HCT116 (cell line): ENCODE results near the gene DNM3. TPM values are rescaled to one million over a fixed set of nuclear protein-coding genes. Genes with fewer than 3 reads are reported as not detected.

ENCODE experiments used
- ATAC-seq: fragments of 200-7000 bp; cut with Tn5 transposase; 2 replicates; pipeline ENCODE4 v1.9.1; 2020; ENCODE audit warnings: mild to moderate bottlenecking, moderate library complexity
- BruUV-seq: library from RNA; stranded (reverse); fragments of 400-500 nt; replicated peaks from 2 replicates; lab custom pipeline; 2021; lab: Mats Ljungman, UMichigan
- CTCF ChIA-PET: fragments of 300-600 bp; sonication (Branson Sonifier 250); formaldehyde crosslinking; loops from one replicate; lab custom pipeline; 2021; ENCODE audit warnings: antibody characterized with exemption; lab: Charles Lee
- POLR2A ChIA-PET: fragments of 300-600, 350-600 bp; sonication (Branson Sonifier 250); formaldehyde crosslinking; loops from one replicate; lab custom pipeline; 2021; ENCODE audit warnings: antibody characterized with exemption; lab: Charles Lee
- RAD21 ChIA-PET, 2 experiments: fragments of 300-600 bp; sonication (Branson Sonifier 250); formaldehyde crosslinking; loops; one replicate each; lab custom pipeline; 2023; ENCODE audit warnings: low total read pairs in 2 of 2; ENCODE audit not compliant: uncharacterized antibody in 2 of 2, unreplicated experiment in 2 of 2, low non-redundant PET in 1 of 2; lab: Charles Lee
- DNase-seq: peaks from one replicate; pipeline ENCODE4 v3.0.0-alpha.2; 2010; ENCODE audit warnings: low read depth, low spot score
- H2AFZ ChIP-seq: fragments of 200-600 bp; shearing (Covaris generic), sonication (generic); 2 replicates; pipeline ENCODE4 v1.6.1; 2017; ENCODE audit warnings: low read depth, mixed run types, mixed read lengths, antibody characterized with exemption, low read length; ENCODE audit not compliant: poor library complexity, severe bottlenecking
- H3K27ac ChIP-seq: 2 replicates; pipeline ENCODE4 v1.5.1; 2012; ENCODE audit warnings: low read depth, low read length
- H3K27me3 ChIP-seq: fragments of 200-600 bp; sonication (generic); 2 replicates; pipeline ENCODE4 v1.6.1; 2016; ENCODE audit warnings: mixed run types, low read length, mixed read lengths; ENCODE audit not compliant: insufficient read depth
- H3K36me3 ChIP-seq, 2 experiments: fragments of 200-500 bp in 1 of 2; fragments of 200-600 bp in 1 of 2; sonication (Bioruptor generic) in 1 of 2; sonication (generic) in 1 of 2; 2 replicates each; pipeline versions ENCODE4 v1.5.1 to v1.6.1; 2014 to 2016; ENCODE audit warnings: low read length in 2 of 2, inconsistent platforms in 1 of 2, mixed read lengths in 1 of 2, mixed run types in 1 of 2; ENCODE audit not compliant: insufficient read depth in 2 of 2, control insufficient read depth in 1 of 2
- H3K4me1 ChIP-seq, 2 experiments: fragments of 200-600 bp in 1 of 2; sonication (generic) in 1 of 2; 2 replicates each; pipeline versions ENCODE4 v1.5.1 to v1.6.1; 2012 to 2017; ENCODE audit warnings: low read length in 2 of 2, inconsistent platforms in 1 of 2, mild to moderate bottlenecking in 1 of 2, mixed read lengths in 1 of 2, mixed run types in 1 of 2, moderate library complexity in 1 of 2; ENCODE audit not compliant: insufficient read depth in 2 of 2, control insufficient read depth in 1 of 2
- H3K4me2 ChIP-seq: fragments of 200-600 bp; sonication (generic); 2 replicates; pipeline ENCODE4 v1.6.1; 2017; ENCODE audit warnings: mixed run types, low read length, mixed read lengths
- H3K4me3 ChIP-seq, 2 experiments: fragments of 200-600 bp in 1 of 2; sonication (generic) in 1 of 2; replicated peaks in 1 of 2; 2 replicates each; pipeline ENCODE4 v1.5.1; 2011 to 2016; ENCODE audit warnings: low read length in 2 of 2, control low read depth in 1 of 2, low read depth in 1 of 2, mild to moderate bottlenecking in 1 of 2, mixed read lengths in 1 of 2, mixed run types in 1 of 2
- H3K79me2 ChIP-seq: fragments of 200-600 bp; sonication (generic); 2 replicates; pipeline ENCODE4 v1.6.1; 2017; ENCODE audit warnings: mild to moderate bottlenecking, mixed run types, low read length, moderate library complexity, mixed read lengths; ENCODE audit not compliant: insufficient read depth
- H3K9ac ChIP-seq: fragments of 200-600 bp; sonication (generic); 2 replicates; pipeline ENCODE4 v1.6.1; 2016; ENCODE audit warnings: low read length, mixed read lengths
- H3K9me2 ChIP-seq: fragments of 200-600 bp; sonication (generic), shearing (Covaris generic); 2 replicates; pipeline ENCODE4 v1.6.1; 2017; ENCODE audit warnings: mixed run types, mild to moderate bottlenecking, moderate library complexity; ENCODE audit not compliant: insufficient read depth
- H3K9me3 ChIP-seq, 2 experiments: fragments of 200-500 bp in 1 of 2; fragments of 200-600 bp in 1 of 2; sonication (Bioruptor generic) in 1 of 2; sonication (generic) in 1 of 2; 2 replicates each; pipeline ENCODE4 v1.6.1; 2014 to 2017; ENCODE audit warnings: low read length in 2 of 2, mixed read lengths in 2 of 2, inconsistent platforms in 1 of 2, low read depth in 1 of 2, mild to moderate bottlenecking in 1 of 2, mixed run types in 1 of 2, moderate library complexity in 1 of 2; ENCODE audit not compliant: control insufficient read depth in 1 of 2, insufficient read depth in 1 of 2
- H4K20me1 ChIP-seq: fragments of 200-600 bp; sonication (generic), shearing (Covaris generic); 2 replicates; pipeline ENCODE4 v1.6.1; 2017; ENCODE audit warnings: mixed run types, mild to moderate bottlenecking, moderate library complexity; ENCODE audit not compliant: insufficient read depth
- FOSL1 ChIP-seq: IDR thresholded peaks from 2 replicates; pipeline ENCODE4 v1.6.1; 2012; ENCODE audit warnings: low read depth
- JUND ChIP-seq: IDR thresholded peaks from 2 replicates; pipeline ENCODE4 v1.6.1; 2012
- REST ChIP-seq: IDR thresholded peaks from 2 replicates; pipeline ENCODE4 v1.6.1; 2012; ENCODE audit warnings: low read depth
- intact Hi-C: fragments of 100-400 bp; cut with micrococcal nuclease; formaldehyde crosslinking; loops from 2 replicates; pipeline ENCODE4 v1.10.0; 2022
- total RNA-seq: library from RNA; stranded (reverse); gene quantifications from one replicate; pipeline ENCODE4 v1.2.1, GENCODE V29; 2021; ENCODE audit not compliant: unreplicated experiment
- TF ChIP-seq, protein P1 (sequence below): IDR thresholded peaks from 2 replicates; pipeline ENCODE4 v1.6.1; 2012
- TF ChIP-seq, protein P2 (sequence below): IDR thresholded peaks from 2 replicates; pipeline ENCODE4 v1.6.1; 2011; ENCODE audit warnings: mild to moderate bottlenecking, low read length, moderate library complexity; ENCODE audit not compliant: insufficient replicate concordance; ENCODE audit errors: extremely low read depth
- TF ChIP-seq, protein P3 (sequence below), 3 experiments: fragments of 200-600 bp in 1 of 3; sonication (generic) in 1 of 3; IDR thresholded peaks in 2 of 3; conservative IDR thresholded peaks in 1 of 3; 2 replicates each; pipeline ENCODE4 v1.5.1; 2012 to 2017; ENCODE audit warnings: low read depth in 2 of 3, low read length in 2 of 3, antibody characterized with exemption in 1 of 3, borderline replicate concordance in 1 of 3, control low read depth in 1 of 3, mild to moderate bottlenecking in 1 of 3, mixed read lengths in 1 of 3, mixed run types in 1 of 3, moderate library complexity in 1 of 3; ENCODE audit not compliant: insufficient read depth in 1 of 3
- TF ChIP-seq, protein P4 (sequence below): IDR thresholded peaks from 2 replicates; pipeline ENCODE4 v1.6.1; 2012

Gene DNM3
- total RNA-seq, 1 experiment from 2014 or later: 3.1 TPM

DNA sequence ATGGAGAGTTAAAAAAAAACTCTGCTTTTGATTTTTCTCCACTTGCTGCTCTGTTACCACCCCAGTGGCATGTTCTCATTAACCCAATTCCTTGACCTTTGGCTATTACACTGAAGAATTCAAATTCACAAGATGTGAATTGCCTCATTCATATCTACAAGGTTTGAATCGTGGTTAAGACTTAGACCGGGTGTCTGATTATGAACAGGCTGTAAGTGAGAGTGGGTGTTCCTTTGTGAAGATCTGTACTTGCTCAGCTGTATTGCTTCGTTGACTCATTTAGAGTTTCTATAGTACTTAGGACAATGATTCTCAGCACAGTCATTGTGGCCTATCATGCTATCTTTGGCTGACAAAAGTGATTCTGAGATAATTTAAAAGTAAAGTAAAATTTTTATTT, 36.4 kb downstream of the DNM3 start:
- no peaks in the 10 kb centered on the region for H3K27me3 ChIP-seq
- CTCF ChIA-PET: no interaction called here
- no peak overlapping the region for H3K27ac ChIP-seq
- no peak overlapping the region for H3K4me2 ChIP-seq
- no peaks in the 10 kb centered on the region for H4K20me1 ChIP-seq
- H3K9me2 ChIP-seq: no peaks in the 10 kb centered on the region
- TF ChIP-seq, protein P1, sequence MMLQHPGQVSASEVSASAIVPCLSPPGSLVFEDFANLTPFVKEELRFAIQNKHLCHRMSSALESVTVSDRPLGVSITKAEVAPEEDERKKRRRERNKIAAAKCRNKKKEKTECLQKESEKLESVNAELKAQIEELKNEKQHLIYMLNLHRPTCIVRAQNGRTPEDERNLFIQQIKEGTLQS: no peak
- TF ChIP-seq, protein P2, sequence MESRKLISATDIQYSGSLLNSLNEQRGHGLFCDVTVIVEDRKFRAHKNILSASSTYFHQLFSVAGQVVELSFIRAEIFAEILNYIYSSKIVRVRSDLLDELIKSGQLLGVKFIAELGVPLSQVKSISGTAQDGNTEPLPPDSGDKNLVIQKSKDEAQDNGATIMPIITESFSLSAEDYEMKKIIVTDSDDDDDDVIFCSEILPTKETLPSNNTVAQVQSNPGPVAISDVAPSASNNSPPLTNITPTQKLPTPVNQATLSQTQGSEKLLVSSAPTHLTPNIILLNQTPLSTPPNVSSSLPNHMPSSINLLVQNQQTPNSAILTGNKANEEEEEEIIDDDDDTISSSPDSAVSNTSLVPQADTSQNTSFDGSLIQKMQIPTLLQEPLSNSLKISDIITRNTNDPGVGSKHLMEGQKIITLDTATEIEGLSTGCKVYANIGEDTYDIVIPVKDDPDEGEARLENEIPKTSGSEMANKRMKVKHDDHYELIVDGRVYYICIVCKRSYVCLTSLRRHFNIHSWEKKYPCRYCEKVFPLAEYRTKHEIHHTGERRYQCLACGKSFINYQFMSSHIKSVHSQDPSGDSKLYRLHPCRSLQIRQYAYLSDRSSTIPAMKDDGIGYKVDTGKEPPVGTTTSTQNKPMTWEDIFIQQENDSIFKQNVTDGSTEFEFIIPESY: no peak
- TF ChIP-seq FOSL1: no peak
- TF ChIP-seq, protein P3, sequence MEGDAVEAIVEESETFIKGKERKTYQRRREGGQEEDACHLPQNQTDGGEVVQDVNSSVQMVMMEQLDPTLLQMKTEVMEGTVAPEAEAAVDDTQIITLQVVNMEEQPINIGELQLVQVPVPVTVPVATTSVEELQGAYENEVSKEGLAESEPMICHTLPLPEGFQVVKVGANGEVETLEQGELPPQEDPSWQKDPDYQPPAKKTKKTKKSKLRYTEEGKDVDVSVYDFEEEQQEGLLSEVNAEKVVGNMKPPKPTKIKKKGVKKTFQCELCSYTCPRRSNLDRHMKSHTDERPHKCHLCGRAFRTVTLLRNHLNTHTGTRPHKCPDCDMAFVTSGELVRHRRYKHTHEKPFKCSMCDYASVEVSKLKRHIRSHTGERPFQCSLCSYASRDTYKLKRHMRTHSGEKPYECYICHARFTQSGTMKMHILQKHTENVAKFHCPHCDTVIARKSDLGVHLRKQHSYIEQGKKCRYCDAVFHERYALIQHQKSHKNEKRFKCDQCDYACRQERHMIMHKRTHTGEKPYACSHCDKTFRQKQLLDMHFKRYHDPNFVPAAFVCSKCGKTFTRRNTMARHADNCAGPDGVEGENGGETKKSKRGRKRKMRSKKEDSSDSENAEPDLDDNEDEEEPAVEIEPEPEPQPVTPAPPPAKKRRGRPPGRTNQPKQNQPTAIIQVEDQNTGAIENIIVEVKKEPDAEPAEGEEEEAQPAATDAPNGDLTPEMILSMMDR (IDR thresholded peaks at IDR 0.05 in 2 of 3, conservative IDR thresholded peaks at IDR 0.05 in 1 of 3; ENCODE audit: borderline replicate concordance in 1 of 3, insufficient read depth in 1 of 3, low read depth in 2 of 3, low read length in 2 of 3): no peak
- TF ChIP-seq REST: no peak
- TF ChIP-seq, protein P4, sequence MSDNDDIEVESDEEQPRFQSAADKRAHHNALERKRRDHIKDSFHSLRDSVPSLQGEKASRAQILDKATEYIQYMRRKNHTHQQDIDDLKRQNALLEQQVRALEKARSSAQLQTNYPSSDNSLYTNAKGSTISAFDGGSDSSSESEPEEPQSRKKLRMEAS: no peak
- no peak for TF ChIP-seq JUND
- H3K36me3 ChIP-seq: no peaks in the 10 kb centered on the region
- no peak overlapping the region for H3K4me3 ChIP-seq
- POLR2A ChIA-PET: no interaction called here
- H3K4me1 ChIP-seq: peaks cover 7% of the 10 kb centered on the region in 2 experiments
- intact Hi-C loops: no loop called here
- no TSS peak for BruUV-seq
- no peaks in the 10 kb centered on the region for H3K9me3 ChIP-seq
- H2AFZ ChIP-seq: no peak overlapping the region
- RAD21 ChIA-PET: no interaction called here
- no peak overlapping the region for H3K9ac ChIP-seq
- no peak for ATAC-seq
- H3K79me2 ChIP-seq: no peaks in the 10 kb centered on the region
- DNase-seq: no peak
